Heart left ventricle (tissue), 13 donors: ENCODE data around the gene MPRIP.
"Not testable (repeated sequence)": the region's sequence is repeated elsewhere in the genome, so short reads cannot be mapped to it uniquely, and the experiment has no call there.

ENCODE experiments used
- CTCF ChIP-seq, 12 donors: fragments of 200-600 bp; sonication (generic) in 4 of 12; IDR thresholded peaks; one replicate each; pipeline versions ENCODE4 v1.5.0 to v1.8.0; 2018 to 2022; ENCODE audit warnings: antibody characterized with exemption in 12 of 12, mild to moderate bottlenecking in 5 of 12
- POLR2A ChIP-seq, 2 donors: fragments of 450-650 bp; IDR thresholded peaks; one replicate each; pipeline ENCODE4 v1.6.1; 2017; ENCODE audit warnings: antibody characterized with exemption in 2 of 2, mild to moderate bottlenecking in 2 of 2, moderate library complexity in 2 of 2
- donor health status: ischemic (EF 13 %, LVEDD 7.1; RV severe dilation, severe dysfunction).
- donor health status: DM: no; HTN: yes; CAD: no.
- donor health status: DM: no; HTN: no; CAD: no.
- donor health status: ischemic (EF 25% LVEDD 6.9; RV normal size, moderate dysfunction).
- donor health status: ischemic (EF 25% LVEDD 5.7; RV mildly dilated, moderate dysfunction).
- donor health status: ischemic (EF 35%, LVEDD 5.7; RV mildly dilated, moderate dysfunction).
- donor health status: nonischemic (EF 11% LVEDD 7.7; RV severe dilation, severe dysfunction).
- donor health status: DM: yes; HTN: yes; CAD: no.
- donor health status: PGD.
- donor health status: ischemic (EF 29% LVEDD 5.4; RV normal size, mild dysfunction).
- donor health status: nonischemic (EF 23%, LVEDD 6.1; RV moderate dilation, normal function).

GRCh38 chr17:17013828-17014747 is 28.2 kb upstream of the MPRIP start:
- not testable (repeated sequence) for TF ChIP-seq CTCF, POLR2A (IDR thresholded peaks at IDR 0.05)
